IPS DF 4.7 (cell line): Measurements from ENCODE around the gene INSR.

Experiments
- DNase-seq: peaks from one replicate; pipeline ENCODE4 v3.0.0-alpha.2; 2013; ENCODE audit warnings: low spot score; ENCODE audit errors: extremely low read depth

The INSR gene

GRCh38 chr19:7145494-7145893, 148.7 kb downstream of the INSR start:
- DNase-seq = no peak

DNA sequence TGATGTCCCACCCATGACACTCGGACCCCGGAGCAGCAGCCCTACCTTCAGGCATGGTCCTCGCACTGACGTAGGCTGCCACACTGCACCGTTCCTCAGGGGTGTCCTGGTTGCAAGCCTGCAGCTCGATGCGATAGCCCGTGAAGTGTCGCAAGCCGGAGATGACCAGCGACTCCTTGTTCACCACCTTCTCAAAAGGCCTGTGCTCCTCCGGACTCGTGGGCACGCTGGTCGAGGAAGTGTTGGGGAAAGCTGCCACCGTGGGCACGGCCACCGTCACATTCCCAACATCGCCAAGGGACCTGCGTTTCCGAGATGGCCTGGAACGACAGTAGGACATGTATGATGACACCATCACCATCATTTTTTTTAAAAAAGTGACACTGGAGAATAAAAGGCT, 151.4 kb downstream of the INSR start:
- DNase-seq = no peak

GRCh38 chr19:7140137-7140536, 154.1 kb downstream of the INSR start:
- DNase-seq = no peak

- DNase-seq = no peak
Observed at GRCh38 chr19:7139095-7139494, 155.1 kb downstream of the INSR start.

DNA sequence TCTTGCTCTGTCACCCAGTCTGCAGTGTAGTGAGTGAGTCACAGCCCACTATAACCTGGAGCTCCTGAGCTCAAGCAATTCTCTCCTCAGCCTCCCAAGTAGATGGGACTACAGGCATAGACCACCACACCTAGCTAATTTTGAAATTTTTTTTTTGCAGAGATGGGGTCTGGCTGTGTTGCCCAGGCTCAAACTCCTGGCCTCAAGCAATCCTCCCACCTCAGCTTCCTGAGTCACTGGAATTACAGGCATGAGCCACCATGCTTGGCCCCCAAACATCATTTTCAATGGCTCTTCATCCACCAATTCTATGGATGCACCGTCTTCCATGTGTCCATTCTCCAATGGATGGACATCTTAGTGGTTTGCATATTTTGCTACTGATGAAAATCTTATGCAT, 155.8 kb downstream of the INSR start:
- no peak for DNase-seq

DNA sequence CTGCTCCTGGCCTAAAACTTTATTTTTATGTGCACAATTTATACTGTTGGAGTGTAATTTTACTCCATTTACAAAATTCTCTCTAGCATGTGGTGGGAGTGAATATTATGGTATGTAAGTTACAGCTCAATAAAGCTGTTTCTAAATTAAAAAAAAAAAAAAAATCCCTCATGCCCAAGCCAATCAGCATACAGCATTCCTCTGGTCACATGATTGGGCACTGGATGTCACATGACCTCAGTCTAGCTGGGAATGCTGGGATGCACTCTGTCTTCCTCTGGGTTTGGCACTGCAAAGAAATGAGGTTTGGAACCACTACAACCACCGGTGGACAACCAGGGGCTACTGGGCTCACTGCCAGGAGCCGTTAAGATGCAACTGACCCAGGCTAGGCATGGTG, 157.1 kb downstream of the INSR start:
- DNase-seq = no peak

DNA sequence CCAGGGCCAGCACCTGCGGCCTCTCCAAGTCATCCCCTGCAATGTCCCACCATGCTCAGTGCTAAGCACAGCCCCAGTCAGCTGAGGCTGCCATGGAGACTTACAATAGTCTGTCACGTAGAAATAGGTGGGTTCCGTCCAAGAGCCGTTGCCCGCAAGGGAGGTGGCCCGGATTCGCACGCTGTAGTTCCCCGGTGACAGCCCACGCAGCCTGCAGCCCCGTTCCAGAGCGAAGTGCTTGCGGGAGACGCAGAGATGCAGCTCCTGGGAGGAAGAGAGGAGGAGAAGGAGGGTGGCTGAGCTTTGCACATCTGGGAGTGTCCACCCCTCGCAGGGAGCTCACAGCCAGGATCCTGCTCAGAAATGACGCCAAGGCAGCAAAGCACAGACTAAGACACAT, 162.2 kb downstream of the INSR start:
- no peak for DNase-seq

DNA sequence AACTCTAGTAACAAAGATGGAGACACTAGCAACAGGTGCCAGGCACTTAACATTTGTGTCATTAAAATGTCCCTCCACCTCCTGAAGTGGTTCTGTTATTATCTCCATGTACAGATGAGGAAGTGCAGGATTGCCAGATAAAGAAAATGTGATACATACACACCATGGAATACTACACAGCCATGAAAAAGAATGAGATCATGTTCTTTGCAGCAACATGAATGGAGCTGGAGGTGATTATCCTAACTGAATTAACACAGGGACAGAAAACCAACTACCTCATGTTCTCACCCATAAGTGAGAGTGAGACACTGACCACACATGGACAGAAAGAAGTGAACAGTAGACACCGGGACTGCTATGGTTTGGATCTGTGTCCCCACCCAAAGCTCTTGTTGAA, 164.2 kb downstream of the INSR start:
- no peak for DNase-seq

DNA sequence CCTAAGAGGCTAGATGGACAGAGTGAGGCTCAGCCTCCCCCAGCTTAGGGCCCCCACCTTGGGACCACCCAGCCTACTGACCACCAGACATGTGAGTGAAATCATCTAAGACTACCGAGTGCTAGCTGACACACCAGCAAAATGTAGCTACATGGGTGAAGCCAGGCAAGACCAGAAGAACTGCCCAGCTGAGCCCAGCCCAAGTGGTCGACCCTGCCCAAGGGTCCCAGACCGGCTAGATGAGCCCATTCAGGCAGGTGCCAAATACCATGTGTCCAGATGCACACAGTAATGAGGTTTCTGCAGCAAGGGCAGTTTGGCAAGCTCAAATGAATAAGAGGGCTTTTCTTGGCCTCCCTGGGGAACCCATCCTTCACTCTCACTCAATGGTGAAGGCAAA, 168.1 kb downstream of the INSR start:
- DNase-seq = no peak

GRCh38 chr19:7125221-7125620, 169.0 kb downstream of the INSR start:
- DNase-seq = no peak

GRCh38 chr19:7124782-7125181, 169.4 kb downstream of the INSR start:
- DNase-seq = no peak

DNA sequence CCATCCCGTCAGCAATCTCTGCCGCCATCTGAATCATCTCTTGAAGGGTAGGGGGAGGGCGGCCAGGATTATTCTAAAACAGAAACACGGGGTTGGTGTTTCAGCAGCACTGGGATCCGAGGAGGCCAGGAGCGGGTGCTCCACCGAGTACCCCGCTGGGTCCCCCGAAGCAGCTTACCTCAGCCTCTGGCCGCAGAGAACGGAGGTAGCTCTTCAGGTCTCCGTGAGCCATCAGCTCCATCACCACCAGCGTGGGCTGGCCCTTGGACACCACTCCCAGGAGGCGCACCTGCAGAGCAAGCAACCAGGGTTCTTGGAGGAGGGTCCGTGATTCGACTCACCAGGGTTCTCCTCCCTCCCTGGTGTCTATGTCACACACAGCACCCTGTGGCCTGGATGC, 171.5 kb downstream of the INSR start:
- DNase-seq = no peak

GRCh38 chr19:7120499-7120898, 173.7 kb downstream of the INSR start:
- no peak for DNase-seq

GRCh38 chr19:7119582-7119981, 174.6 kb downstream of the INSR start:
- DNase-seq = no peak

DNA sequence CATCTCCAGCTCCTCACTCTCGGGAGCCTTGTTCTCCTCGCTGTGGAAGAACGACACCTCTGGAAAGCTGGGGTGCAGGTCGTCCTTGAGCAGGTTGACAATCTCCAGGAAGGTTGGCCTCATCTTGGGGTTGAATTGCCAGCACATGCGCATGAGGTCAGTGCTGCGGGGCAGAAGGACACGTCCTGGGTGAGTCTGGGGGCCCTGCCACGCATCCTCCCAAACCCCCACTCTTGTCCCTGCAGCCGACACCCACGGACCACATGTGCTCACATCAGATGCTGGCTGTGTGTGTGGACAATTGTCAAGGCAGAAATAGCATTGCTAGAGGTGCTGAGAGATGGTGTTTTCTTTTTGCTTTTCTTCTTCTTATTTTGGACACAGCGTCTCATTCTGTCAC, 177.0 kb downstream of the INSR start:
- DNase-seq = no peak

GRCh38 chr19:7115721-7116120, 178.5 kb downstream of the INSR start:
- no peak for DNase-seq

- DNase-seq = no peak
Observed at GRCh38 chr19:7113233-7113632, 181.0 kb downstream of the INSR start.

DNA sequence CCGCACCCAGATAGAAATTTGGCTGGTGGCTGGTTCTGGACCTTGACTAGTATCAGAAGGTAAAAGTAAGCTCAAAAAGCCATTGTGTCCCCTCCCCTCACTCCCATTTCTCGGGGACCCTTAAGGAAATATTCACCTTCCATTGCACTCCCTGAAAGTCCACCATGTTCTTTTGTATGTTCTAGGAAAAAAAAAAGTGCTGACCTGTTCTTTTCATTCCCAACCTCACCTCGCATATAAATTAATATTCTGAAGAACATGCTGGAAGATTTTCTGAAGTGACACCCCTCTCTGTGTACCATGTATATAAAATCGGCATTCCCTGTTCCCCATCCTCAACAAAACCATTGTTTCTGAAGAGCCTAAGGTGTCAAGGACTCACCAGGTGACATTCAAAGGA, 181.5 kb downstream of the INSR start:
- DNase-seq = no peak

GRCh38 chr19:7109678-7110289, 184.4 kb downstream of the INSR start:
- DNase-seq = peak; percentile 25

DNA sequence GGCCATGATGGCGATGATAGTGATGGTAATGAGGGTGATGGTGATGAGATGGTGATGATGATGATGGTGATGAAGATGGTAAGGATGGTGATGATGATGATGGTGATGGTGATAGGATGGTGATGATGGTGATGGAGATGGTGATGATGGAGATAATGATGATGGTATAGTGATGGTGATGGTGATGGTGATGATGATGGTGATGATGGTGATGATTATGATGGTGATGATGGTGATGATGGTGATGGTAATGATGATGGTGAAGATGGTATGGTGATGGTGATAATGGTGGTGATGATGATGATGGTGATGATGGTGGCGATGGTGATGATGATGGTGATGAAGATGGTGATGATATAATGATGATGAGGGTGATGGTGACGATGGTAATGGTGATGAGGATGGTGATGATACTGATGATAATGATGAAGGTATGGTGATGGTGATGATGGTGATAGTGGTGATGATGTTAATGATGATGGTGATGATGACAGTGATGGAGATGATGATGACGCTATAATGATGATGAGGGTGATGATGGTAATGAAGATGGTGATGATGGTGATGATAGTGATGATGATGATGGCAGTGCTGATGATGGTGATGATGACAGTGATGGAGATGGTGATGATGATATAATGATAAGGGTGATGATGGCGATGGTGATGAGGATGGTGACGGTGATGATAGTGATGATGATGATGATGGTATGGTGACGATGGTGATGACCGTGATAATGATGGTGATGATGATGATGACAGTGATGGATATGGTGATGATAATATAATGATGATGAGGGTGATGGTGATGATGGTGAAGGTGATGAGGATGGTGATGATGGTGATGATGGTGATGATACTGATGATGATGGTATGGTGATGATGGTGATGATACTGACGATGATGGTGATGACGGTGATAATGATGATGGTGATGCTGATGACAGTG, 187.2 kb downstream of the INSR start:
- no peak for DNase-seq

DNA sequence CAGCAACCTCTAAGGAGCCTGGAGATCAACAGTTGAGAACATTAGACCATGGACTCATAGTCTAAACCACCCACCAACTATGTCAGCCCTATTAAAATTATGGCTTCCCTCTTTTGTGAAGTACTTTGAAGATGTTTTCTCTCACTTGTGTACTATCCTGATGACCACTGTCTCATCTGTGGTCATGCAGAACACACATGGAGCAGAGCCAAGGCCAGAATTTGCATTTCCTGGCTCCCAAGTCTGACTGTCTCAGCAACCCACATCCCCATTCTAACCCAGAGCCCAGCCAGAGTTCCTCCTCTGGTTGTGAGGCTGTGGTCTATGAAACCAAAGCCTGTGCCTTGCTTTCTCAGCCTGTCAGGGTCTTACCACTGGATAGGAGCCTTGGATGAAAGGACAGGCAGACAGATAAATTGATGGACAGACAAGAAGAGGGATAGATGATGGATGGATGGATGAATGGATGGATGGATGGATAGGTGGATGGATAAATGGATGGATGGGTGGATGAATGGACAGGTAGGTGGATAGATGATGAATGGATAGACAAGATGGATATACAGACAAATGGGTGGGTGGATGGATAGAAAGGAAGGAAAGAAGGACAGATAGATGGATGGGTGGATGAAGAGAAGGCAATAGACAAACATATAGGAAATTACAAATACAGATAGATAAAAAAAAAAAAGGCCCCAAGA, 189.3 kb downstream of the INSR start:
- no peak for DNase-seq

DNA sequence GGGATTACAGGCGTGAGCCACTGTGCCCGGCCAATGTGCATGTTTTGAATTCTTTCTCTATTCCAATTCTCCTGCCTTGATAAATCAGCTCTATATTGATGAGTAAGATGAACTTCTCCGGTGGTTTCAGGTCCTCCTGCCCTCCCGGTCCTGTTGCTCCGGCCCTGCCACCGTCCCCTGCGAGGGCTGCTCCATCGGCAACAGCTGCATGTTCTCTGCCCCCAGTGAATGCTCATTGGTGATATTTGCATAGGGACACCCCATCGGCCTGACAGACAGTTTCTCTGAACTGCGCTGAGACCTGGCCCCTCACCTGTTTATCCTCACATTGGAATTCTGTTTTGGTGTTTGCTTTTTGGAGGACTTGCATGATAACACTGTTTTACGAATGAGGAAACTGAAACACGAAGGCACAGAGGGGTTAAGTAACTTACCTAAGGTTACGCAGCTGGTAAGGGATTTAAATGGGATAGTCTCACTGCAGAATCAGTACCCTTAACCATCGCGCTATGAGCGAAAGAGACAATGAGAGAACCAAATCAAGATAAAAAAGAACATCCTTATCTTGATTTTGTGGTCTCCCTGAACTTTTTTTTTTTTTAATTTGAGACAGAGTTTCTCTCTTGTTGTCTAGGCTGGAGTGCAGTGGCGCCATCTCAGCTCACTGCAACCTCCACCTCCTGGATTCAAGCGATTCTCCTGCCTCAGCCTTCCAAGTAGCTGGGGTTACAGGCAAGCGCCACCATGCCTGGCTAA, 192.5 kb downstream of the INSR start:
- no peak for DNase-seq
